Measurements from ENCODE around the gene LYPD8.

DNA sequence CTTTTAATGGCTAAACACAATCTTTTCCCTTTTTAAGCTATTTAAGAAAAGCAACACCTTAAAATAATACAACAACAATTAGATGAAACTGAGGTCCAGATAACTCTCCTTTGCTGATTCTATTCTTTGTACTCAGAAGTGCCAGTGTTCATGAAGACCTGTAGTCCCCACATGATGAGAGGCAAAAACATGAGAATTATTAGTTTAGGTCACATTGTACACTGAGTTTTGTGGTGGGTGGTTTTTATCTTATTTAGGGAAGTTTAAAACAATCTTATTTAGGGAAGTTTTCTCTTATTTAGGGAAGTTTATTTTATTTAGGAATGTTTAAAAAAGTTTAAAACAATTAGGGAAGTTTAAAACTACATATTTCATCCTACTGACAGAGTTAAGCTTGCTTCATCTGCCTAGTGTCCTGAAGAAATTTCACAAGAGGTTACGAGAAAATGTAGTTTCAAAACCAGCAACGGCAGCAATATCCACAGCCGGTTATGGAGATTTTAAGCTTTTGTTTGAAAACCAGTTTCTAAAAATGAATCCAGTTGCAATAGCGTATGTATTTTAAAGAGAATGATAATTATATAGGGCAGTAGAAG is 45.2 kb downstream of the LYPD8 start:
- TF ChIP-seq, protein P1, sequence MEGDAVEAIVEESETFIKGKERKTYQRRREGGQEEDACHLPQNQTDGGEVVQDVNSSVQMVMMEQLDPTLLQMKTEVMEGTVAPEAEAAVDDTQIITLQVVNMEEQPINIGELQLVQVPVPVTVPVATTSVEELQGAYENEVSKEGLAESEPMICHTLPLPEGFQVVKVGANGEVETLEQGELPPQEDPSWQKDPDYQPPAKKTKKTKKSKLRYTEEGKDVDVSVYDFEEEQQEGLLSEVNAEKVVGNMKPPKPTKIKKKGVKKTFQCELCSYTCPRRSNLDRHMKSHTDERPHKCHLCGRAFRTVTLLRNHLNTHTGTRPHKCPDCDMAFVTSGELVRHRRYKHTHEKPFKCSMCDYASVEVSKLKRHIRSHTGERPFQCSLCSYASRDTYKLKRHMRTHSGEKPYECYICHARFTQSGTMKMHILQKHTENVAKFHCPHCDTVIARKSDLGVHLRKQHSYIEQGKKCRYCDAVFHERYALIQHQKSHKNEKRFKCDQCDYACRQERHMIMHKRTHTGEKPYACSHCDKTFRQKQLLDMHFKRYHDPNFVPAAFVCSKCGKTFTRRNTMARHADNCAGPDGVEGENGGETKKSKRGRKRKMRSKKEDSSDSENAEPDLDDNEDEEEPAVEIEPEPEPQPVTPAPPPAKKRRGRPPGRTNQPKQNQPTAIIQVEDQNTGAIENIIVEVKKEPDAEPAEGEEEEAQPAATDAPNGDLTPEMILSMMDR (IDR thresholded peaks at IDR 0.05; ENCODE audit: low read length), result no peak
- TF ChIP-seq EZH2phosphoT487 (IDR thresholded peaks at IDR 0.05; ENCODE audit: low read length), result no peak
